HEK293 (cell line): ENCODE measurements around the gene GRB10.
A peak's percentile ranks its signal among the peaks of the same experiment; 100 is the strongest.

ENCODE experiments used
- CTCF ChIA-PET: fragments of 350-600 bp; formaldehyde crosslinking; extraction: SDS; loops from one replicate; lab custom pipeline; 2021; ENCODE audit warnings: antibody characterized with exemption; lab: Yijun Ruan, JAX
- POLR2A ChIA-PET: fragments of 300-600 bp; formaldehyde crosslinking; extraction: SDS; loops from one replicate; lab custom pipeline; 2020; ENCODE audit warnings: antibody characterized with exemption, inconsistent platforms; lab: Yijun Ruan, JAX
- H3K27ac ChIP-seq: fragments of 200-500 bp; sonication (Bioruptor generic); 2 replicates; pipeline ENCODE4 v1.5.1; 2014; ENCODE audit warnings: low read depth, low read length, control low read depth, inconsistent platforms; ENCODE audit errors: extremely low read depth
- H3K36me3 ChIP-seq, 2 experiments: fragments of 200-500 bp in 1 of 2; sonication (Bioruptor generic) in 1 of 2; 1 replicate in 1 of 2; 2 replicates in 1 of 2; pipeline ENCODE4 v1.5.1; 2014 to 2017; ENCODE audit warnings: inconsistent platforms in 2 of 2, low read length in 2 of 2; ENCODE audit not compliant: control insufficient read depth in 2 of 2, insufficient read depth in 1 of 2
- H3K4me1 ChIP-seq: fragments of 200-500 bp; sonication (Bioruptor generic); 2 replicates; pipeline ENCODE4 v1.5.1; 2014; ENCODE audit warnings: mild to moderate bottlenecking, low read length, inconsistent platforms; ENCODE audit not compliant: control insufficient read depth, insufficient read depth
- H3K4me3 ChIP-seq: 2 replicates; pipeline ENCODE4 v1.5.1; 2011; ENCODE audit warnings: low read depth, mild to moderate bottlenecking, control low read depth, low read length, moderate library complexity
- H3K9me3 ChIP-seq: fragments of 200-500 bp; sonication (Bioruptor generic); 2 replicates; pipeline ENCODE4 v1.5.1; 2014; ENCODE audit warnings: low read depth, low read length, inconsistent platforms; ENCODE audit not compliant: control insufficient read depth, insufficient read depth
- SETDB1 ChIP-seq: IDR thresholded peaks from one replicate; pipeline ENCODE4 v1.6.1; 2017; ENCODE audit warnings: mild to moderate bottlenecking, low read length, moderate library complexity, mixed read lengths; ENCODE audit not compliant: insufficient read length
- YY2 ChIP-seq: fragments of 450-650 bp; formaldehyde crosslinking; IDR thresholded peaks from 2 replicates; pipeline ENCODE4 v1.5.1; 2016; ENCODE audit warnings: missing biosample characterization, missing genetic modification characterization
- ZBTB7A ChIP-seq: fragments of 450-650 bp; formaldehyde crosslinking; IDR thresholded peaks from 2 replicates; pipeline ENCODE4 v1.5.1; 2016; ENCODE audit warnings: low read depth, missing biosample characterization, missing genetic modification characterization
- ZNF112 ChIP-seq: fragments of 450-650 bp; formaldehyde crosslinking; IDR thresholded peaks from 2 replicates; pipeline ENCODE4 v1.5.0; 2017; ENCODE audit warnings: missing biosample characterization, missing genetic modification characterization
- ZNF133 ChIP-seq: fragments of 450-650 bp; formaldehyde crosslinking; IDR thresholded peaks from 2 replicates; pipeline ENCODE4 v1.5.1; 2016; ENCODE audit warnings: missing biosample characterization, missing genetic modification characterization
- ZNF174 ChIP-seq: fragments of 450-650 bp; formaldehyde crosslinking; IDR thresholded peaks from 2 replicates; pipeline ENCODE4 v1.5.0; 2017; ENCODE audit warnings: missing biosample characterization, mild to moderate bottlenecking, missing genetic modification characterization
- ZNF404 ChIP-seq: fragments of 450-650 bp; formaldehyde crosslinking; IDR thresholded peaks from 2 replicates; pipeline ENCODE4 v1.5.1; 2017; ENCODE audit warnings: missing biosample characterization, missing genetic modification characterization
- ZNF433 ChIP-seq: fragments of 450-650 bp; formaldehyde crosslinking; IDR thresholded peaks from 2 replicates; pipeline ENCODE4 v1.5.1; 2016; ENCODE audit warnings: missing biosample characterization, missing genetic modification characterization, low read depth
- ZNF558 ChIP-seq: fragments of 450-650 bp; formaldehyde crosslinking; IDR thresholded peaks from 2 replicates; pipeline ENCODE4 v1.5.1; 2016; ENCODE audit warnings: missing biosample characterization, missing genetic modification characterization
- ZNF585B ChIP-seq: fragments of 450-650 bp; formaldehyde crosslinking; IDR thresholded peaks from 2 replicates; pipeline ENCODE4 v1.5.1; 2016; ENCODE audit warnings: missing biosample characterization, missing genetic modification characterization
- ZNF596 ChIP-seq: fragments of 450-650 bp; IDR thresholded peaks from 2 replicates; pipeline ENCODE4 v1.5.0; 2018; ENCODE audit warnings: missing biosample characterization, mild to moderate bottlenecking, missing genetic modification characterization, moderate library complexity
- ZNF621 ChIP-seq: fragments of 450-650 bp; formaldehyde crosslinking; IDR thresholded peaks from 2 replicates; pipeline ENCODE4 v1.5.1; 2017; ENCODE audit warnings: missing biosample characterization, missing genetic modification characterization
- TF ChIP-seq, protein P1 (sequence below): fragments of 450-650 bp; formaldehyde crosslinking; IDR thresholded peaks from 2 replicates; pipeline ENCODE4 v1.5.1; 2016; ENCODE audit warnings: missing biosample characterization, missing genetic modification characterization
- TF ChIP-seq, protein P2 (sequence below): fragments of 450-650 bp; formaldehyde crosslinking; IDR thresholded peaks from 2 replicates; pipeline ENCODE4 v1.5.1; 2016; ENCODE audit warnings: missing biosample characterization, missing genetic modification characterization
- TF ChIP-seq, protein P3 (sequence below): fragments of 450-650 bp; formaldehyde crosslinking; IDR thresholded peaks from 2 replicates; pipeline ENCODE4 v1.5.1; 2016; ENCODE audit warnings: missing biosample characterization, missing genetic modification characterization, borderline replicate concordance

Gene GRB10

DNA sequence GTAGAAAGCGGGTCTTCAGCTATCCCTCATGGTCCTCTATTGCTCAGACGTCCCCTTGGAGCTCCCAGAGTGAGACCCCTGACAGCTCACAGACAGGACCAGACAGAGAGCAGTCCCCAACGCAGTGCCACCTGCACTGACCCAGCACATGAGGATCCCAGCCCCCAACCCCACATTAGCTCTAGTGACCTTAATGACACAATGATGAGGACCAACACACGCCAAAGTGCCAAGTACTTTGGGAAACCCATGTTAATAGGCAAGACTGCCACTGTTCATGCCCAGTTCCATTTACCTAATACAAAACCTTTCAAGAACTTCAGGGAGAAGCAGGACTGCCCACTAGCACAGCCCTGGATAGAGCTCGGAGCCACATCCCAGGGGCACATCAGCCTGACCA lies 5.7 kb upstream of the GRB10 start:
- Histone ChIP-seq H3K4me1 (0 out of 2 replicates have a peak, but pooled peaks cover 4% of the 10 kb centered on the region), H3K4me3 (no peak overlapping the region), H3K27ac (no peak overlapping the region), H3K9me3 (no peaks in the 10 kb centered on the region)
- CTCF ChIA-PET: interaction anchor here (0.6 to 0.8 kb wide), 2 partner anchors 14 to 200 kb away, joined by 3 read pairs; no protein-coding TSS in a partner anchor
- POLR2A ChIA-PET: no interaction called here
- TF ChIP-seq, protein P1, sequence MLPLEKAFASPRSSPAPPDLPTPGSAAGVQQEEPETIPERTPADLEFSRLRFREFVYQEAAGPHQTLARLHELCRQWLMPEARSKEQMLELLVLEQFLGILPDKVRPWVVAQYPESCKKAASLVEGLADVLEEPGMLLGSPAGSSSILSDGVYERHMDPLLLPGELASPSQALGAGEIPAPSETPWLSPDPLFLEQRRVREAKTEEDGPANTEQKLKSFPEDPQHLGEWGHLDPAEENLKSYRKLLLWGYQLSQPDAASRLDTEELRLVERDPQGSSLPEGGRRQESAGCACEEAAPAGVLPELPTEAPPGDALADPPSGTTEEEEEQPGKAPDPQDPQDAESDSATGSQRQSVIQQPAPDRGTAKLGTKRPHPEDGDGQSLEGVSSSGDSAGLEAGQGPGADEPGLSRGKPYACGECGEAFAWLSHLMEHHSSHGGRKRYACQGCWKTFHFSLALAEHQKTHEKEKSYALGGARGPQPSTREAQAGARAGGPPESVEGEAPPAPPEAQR (tag by site-specific recombination): no peak
- no peak for TF ChIP-seq ZNF404
- no peak for TF ChIP-seq ZNF596 (tag by site-specific recombination)
- peak; percentile 98 for TF ChIP-seq ZNF133
- TF ChIP-seq SETDB1: peak; percentile 50
- TF ChIP-seq, all 188 proteins: peak for 2
- no peaks in the 10 kb centered on the region for H3K36me3 ChIP-seq

DNA sequence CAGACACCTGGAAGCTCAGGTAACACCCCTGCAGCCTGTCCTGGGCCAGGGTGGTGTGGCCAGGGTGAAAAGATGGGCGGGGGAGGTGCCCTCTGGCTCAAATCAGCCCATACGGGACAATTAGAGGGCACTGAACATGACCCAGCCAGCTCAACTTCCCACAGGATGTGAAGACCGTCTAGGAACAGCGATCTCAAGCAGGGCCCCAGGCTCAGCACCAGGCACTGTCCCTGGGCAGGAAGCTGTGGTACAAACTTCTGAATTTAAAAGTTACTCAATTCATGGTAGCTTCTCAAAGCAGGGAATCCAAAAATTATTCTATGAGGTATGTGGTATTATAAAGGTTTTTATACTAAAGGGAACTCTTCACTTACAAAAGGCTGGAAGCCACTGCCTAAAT lies 5.1 kb upstream of the GRB10 start:
- CTCF ChIA-PET: no interaction called here
- Histone ChIP-seq H3K4me1 (0 out of 2 replicates have a peak, but pooled peaks cover 4% of the 10 kb centered on the region), H3K9me3 (no peaks in the 10 kb centered on the region), H3K36me3 (no peaks in the 10 kb centered on the region)
- POLR2A ChIA-PET: no interaction called here
- TF ChIP-seq ZBTB7A (tag by site-specific recombination): no peak
- TF ChIP-seq, protein P2, sequence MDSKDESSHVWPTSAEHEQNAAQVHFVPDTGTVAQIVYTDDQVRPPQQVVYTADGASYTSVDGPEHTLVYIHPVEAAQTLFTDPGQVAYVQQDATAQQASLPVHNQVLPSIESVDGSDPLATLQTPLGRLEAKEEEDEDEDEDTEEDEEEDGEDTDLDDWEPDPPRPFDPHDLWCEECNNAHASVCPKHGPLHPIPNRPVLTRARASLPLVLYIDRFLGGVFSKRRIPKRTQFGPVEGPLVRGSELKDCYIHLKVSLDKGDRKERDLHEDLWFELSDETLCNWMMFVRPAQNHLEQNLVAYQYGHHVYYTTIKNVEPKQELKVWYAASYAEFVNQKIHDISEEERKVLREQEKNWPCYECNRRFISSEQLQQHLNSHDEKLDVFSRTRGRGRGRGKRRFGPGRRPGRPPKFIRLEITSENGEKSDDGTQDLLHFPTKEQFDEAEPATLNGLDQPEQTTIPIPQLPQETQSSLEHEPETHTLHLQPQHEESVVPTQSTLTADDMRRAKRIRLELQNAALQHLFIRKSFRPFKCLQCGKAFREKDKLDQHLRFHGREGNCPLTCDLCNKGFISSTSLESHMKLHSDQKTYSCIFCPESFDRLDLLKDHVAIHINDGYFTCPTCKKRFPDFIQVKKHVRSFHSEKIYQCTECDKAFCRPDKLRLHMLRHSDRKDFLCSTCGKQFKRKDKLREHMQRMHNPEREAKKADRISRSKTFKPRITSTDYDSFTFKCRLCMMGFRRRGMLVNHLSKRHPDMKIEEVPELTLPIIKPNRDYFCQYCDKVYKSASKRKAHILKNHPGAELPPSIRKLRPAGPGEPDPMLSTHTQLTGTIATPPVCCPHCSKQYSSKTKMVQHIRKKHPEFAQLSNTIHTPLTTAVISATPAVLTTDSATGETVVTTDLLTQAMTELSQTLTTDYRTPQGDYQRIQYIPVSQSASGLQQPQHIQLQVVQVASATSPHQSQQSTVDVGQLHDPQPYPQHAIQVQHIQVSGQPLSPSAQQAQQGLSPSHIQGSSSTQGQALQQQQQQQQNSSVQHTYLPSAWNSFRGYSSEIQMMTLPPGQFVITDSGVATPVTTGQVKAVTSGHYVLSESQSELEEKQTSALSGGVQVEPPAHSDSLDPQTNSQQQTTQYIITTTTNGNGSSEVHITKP (tag by site-specific recombination): no peak
- no peak for TF ChIP-seq ZNF174 (tag by site-specific recombination)
- TF ChIP-seq ZNF133: no peak
- TF ChIP-seq ZNF621 (tag by site-specific recombination): no peak
- no peak for TF ChIP-seq YY2 (tag by site-specific recombination)
- TF ChIP-seq ZNF112 (tag by site-specific recombination): no peak
- TF ChIP-seq ZNF558 (tag by site-specific recombination): no peak
- TF ChIP-seq ZNF585B: no peak
- TF ChIP-seq ZNF433 (tag by site-specific recombination): no peak
- TF ChIP-seq, protein P3, sequence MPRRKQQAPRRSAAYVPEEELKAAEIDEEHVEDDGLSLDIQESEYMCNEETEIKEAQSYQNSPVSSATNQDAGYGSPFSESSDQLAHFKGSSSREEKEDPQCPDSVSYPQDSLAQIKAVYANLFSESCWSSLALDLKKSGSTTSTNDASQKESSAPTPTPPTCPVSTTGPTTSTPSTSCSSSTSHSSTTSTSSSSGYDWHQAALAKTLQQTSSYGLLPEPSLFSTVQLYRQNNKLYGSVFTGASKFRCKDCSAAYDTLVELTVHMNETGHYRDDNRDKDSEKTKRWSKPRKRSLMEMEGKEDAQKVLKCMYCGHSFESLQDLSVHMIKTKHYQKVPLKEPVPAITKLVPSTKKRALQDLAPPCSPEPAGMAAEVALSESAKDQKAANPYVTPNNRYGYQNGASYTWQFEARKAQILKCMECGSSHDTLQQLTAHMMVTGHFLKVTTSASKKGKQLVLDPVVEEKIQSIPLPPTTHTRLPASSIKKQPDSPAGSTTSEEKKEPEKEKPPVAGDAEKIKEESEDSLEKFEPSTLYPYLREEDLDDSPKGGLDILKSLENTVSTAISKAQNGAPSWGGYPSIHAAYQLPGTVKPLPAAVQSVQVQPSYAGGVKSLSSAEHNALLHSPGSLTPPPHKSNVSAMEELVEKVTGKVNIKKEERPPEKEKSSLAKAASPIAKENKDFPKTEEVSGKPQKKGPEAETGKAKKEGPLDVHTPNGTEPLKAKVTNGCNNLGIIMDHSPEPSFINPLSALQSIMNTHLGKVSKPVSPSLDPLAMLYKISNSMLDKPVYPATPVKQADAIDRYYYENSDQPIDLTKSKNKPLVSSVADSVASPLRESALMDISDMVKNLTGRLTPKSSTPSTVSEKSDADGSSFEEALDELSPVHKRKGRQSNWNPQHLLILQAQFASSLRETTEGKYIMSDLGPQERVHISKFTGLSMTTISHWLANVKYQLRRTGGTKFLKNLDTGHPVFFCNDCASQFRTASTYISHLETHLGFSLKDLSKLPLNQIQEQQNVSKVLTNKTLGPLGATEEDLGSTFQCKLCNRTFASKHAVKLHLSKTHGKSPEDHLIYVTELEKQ (tag by site-specific recombination): no peak
- TF ChIP-seq, all 188 proteins: peak for 0
- Histone ChIP-seq H3K4me3 (no peak overlapping the region), H3K27ac (no peak overlapping the region)
